SK-N-SH (cell line): Measurements from ENCODE around the gene SCAF11. TPM values are rescaled to one million over a fixed set of nuclear protein-coding genes. Genes with fewer than 3 reads are reported as not detected.
A peak's percentile ranks its signal among the peaks of the same experiment; 100 is the strongest.

Experiments used
- CTCF ChIA-PET: fragments of 300-600, 350-600 bp; formaldehyde crosslinking; extraction: SDS; loops from one replicate; lab custom pipeline; 2021; lab: Yijun Ruan, JAX
- POLR2A ChIA-PET: fragments of 350-600 bp; sonication (Branson Sonifier 250); formaldehyde crosslinking; extraction: SDS; loops from one replicate; lab custom pipeline; 2020; ENCODE audit warnings: antibody characterized with exemption, inconsistent platforms; lab: Yijun Ruan, JAX
- DNase-seq: peaks from one replicate; pipeline ENCODE4 v3.0.0; 2012
- H2AFZ ChIP-seq: fragments of 200-600 bp; sonication (generic); 2 replicates; pipeline ENCODE4 v1.8.1; 2016; ENCODE audit warnings: antibody characterized with exemption, mild to moderate bottlenecking, low read depth
- H3F3A ChIP-seq: fragments of 200-600 bp; sonication (generic); replicated peaks from 2 replicates; pipeline ENCODE3; 2016; ENCODE audit warnings: antibody characterized with exemption, mild to moderate bottlenecking; ENCODE audit not compliant: insufficient read depth
- H3K27ac ChIP-seq, 2 experiments: fragments of 200-500 bp in 1 of 2; fragments of 200-600 bp in 1 of 2; sonication (Bioruptor generic) in 1 of 2; sonication (generic), shearing (Covaris generic) in 1 of 2; 2 replicates each; pipeline versions ENCODE4 v1.5.1 to v1.6.1; 2014 to 2016; ENCODE audit warnings: low read depth in 2 of 2, inconsistent platforms in 1 of 2, low read length in 1 of 2, mild to moderate bottlenecking in 1 of 2, mixed read lengths in 1 of 2
- H3K27me3 ChIP-seq: fragments of 200-600 bp; sonication (generic), shearing (Covaris generic); 2 replicates; pipeline ENCODE4 v1.6.1; 2016; ENCODE audit warnings: mixed run types; ENCODE audit not compliant: insufficient read depth
- H3K36me3 ChIP-seq, 2 experiments: fragments of 200-500 bp in 1 of 2; fragments of 200-600 bp in 1 of 2; sonication (Bioruptor generic) in 1 of 2; sonication (generic) in 1 of 2; replicated peaks in 1 of 2; 2 replicates each; pipeline versions ENCODE3 to v1.5.1; 2014 to 2016; ENCODE audit warnings: low read length in 1 of 2, mild to moderate bottlenecking in 1 of 2; ENCODE audit not compliant: insufficient read depth in 2 of 2, control insufficient read depth in 1 of 2
- H3K4me1 ChIP-seq, 2 experiments: fragments of 200-500 bp in 1 of 2; fragments of 200-600 bp in 1 of 2; sonication (Bioruptor generic) in 1 of 2; sonication (generic), shearing (Covaris generic) in 1 of 2; 2 replicates each; pipeline versions ENCODE4 v1.5.1 to v1.6.1; 2014 to 2016; ENCODE audit warnings: low read depth in 1 of 2, low read length in 1 of 2, mixed run types in 1 of 2; ENCODE audit not compliant: insufficient read depth in 2 of 2, control insufficient read depth in 1 of 2
- H3K4me2 ChIP-seq: fragments of 200-600 bp; sonication (generic), shearing (Covaris generic); 2 replicates; pipeline ENCODE4 v1.6.1; 2017; ENCODE audit warnings: mixed run types
- H3K4me3 ChIP-seq, 2 experiments: fragments of 200-500 bp in 1 of 2; fragments of 200-600 bp in 1 of 2; sonication (Bioruptor generic) in 1 of 2; sonication (generic), shearing (Covaris generic) in 1 of 2; 2 replicates each; pipeline versions ENCODE4 v1.5.1 to v1.8.1; 2014 to 2016; ENCODE audit warnings: low read depth in 2 of 2, inconsistent platforms in 1 of 2, low read length in 1 of 2, mild to moderate bottlenecking in 1 of 2, mixed read lengths in 1 of 2, moderate library complexity in 1 of 2
- H3K79me2 ChIP-seq: fragments of 200-600 bp; sonication (generic); 2 replicates; pipeline ENCODE4 v1.8.1; 2017; ENCODE audit warnings: mild to moderate bottlenecking; ENCODE audit not compliant: insufficient read depth
- H3K9ac ChIP-seq: fragments of 200-600 bp; sonication (generic); 2 replicates; pipeline ENCODE4 v1.6.1; 2017; ENCODE audit warnings: mixed run types
- H3K9me2 ChIP-seq: fragments of 200-600 bp; sonication (generic); 2 replicates; pipeline ENCODE4 v1.6.1; 2017; ENCODE audit warnings: mixed run types
- H3K9me3 ChIP-seq: fragments of 200-600 bp; sonication (generic); 2 replicates; pipeline ENCODE4 v1.6.1; 2017; ENCODE audit warnings: mixed run types, mild to moderate bottlenecking, moderate library complexity
- H4K20me1 ChIP-seq: fragments of 200-600 bp; sonication (generic); 2 replicates; pipeline ENCODE4 v1.6.1; 2017; ENCODE audit warnings: mild to moderate bottlenecking, mixed run types; ENCODE audit not compliant: insufficient read depth
- CHD2 ChIP-seq: fragments of 150-350 bp; IDR thresholded peaks from 2 replicates; pipeline ENCODE4 v1.6.1; 2018; ENCODE audit warnings: low read length; ENCODE audit not compliant: partially characterized antibody
- ELF1 ChIP-seq: IDR thresholded peaks from 2 replicates; pipeline ENCODE4 v1.4.0; 2012
- EP300 ChIP-seq, 2 experiments: IDR thresholded peaks; 2 replicates each; pipeline versions ENCODE4 v1.4.0 to v1.6.1; 2012; ENCODE audit warnings: borderline replicate concordance in 1 of 2, low read depth in 1 of 2, low read length in 1 of 2
- GABPA ChIP-seq: IDR thresholded peaks from 2 replicates; pipeline ENCODE4 v1.4.0; 2012; ENCODE audit warnings: low read depth, mild to moderate bottlenecking
- GATA2 ChIP-seq: sonication (generic); formaldehyde crosslinking; IDR thresholded peaks from 2 replicates; pipeline ENCODE4 v1.5.0; 2020; ENCODE audit warnings: mild to moderate bottlenecking, missing genetic modification reagents
- JUND ChIP-seq: IDR thresholded peaks from 2 replicates; pipeline ENCODE4 v1.4.0; 2012
- MAX ChIP-seq: IDR thresholded peaks from 2 replicates; pipeline ENCODE4 v1.4.0; 2012; ENCODE audit warnings: low read depth
- MEF2A ChIP-seq: IDR thresholded peaks from 2 replicates; pipeline ENCODE4 v1.4.0; 2012; ENCODE audit warnings: low read depth, borderline replicate concordance
- MXI1 ChIP-seq: IDR thresholded peaks from 2 replicates; pipeline ENCODE4 v1.6.1; 2012; ENCODE audit warnings: mild to moderate bottlenecking, low read depth, low read length, improper control_type of control experiment
- NFIC ChIP-seq: IDR thresholded peaks from 2 replicates; pipeline ENCODE4 v1.4.0; 2012; ENCODE audit warnings: borderline replicate concordance
- POLR2AphosphoS5 ChIP-seq: IDR thresholded peaks from 2 replicates; pipeline ENCODE4 v1.6.1; 2012; ENCODE audit warnings: low read depth, low read length
- RCOR1 ChIP-seq: fragments of 150-350 bp; IDR thresholded peaks from 2 replicates; pipeline ENCODE4 v1.6.1; 2017; ENCODE audit warnings: antibody characterized with exemption, low read length
- REST ChIP-seq: IDR thresholded peaks from 2 replicates; pipeline ENCODE4 v1.6.1; 2012; ENCODE audit warnings: mild to moderate bottlenecking, low read depth, low read length, moderate library complexity
- RXRA ChIP-seq: IDR thresholded peaks from 2 replicates; pipeline ENCODE4 v1.4.0; 2012; ENCODE audit warnings: low read depth, mild to moderate bottlenecking, borderline replicate concordance
- SIN3A ChIP-seq: IDR thresholded peaks from 2 replicates; pipeline ENCODE4 v1.6.1; 2012; ENCODE audit warnings: low read depth, mild to moderate bottlenecking, low read length, moderate library complexity, borderline replicate concordance
- SMC3 ChIP-seq: IDR thresholded peaks from 2 replicates; pipeline ENCODE4 v1.6.1; 2012; ENCODE audit warnings: low read depth, low read length, improper control_type of control experiment
- TAF1 ChIP-seq: IDR thresholded peaks from 2 replicates; pipeline ENCODE4 v1.6.1; 2012; ENCODE audit warnings: low read depth, mild to moderate bottlenecking, low read length, moderate library complexity, borderline replicate concordance
- USF1 ChIP-seq: IDR thresholded peaks from 2 replicates; pipeline ENCODE4 v1.4.0; 2012; ENCODE audit warnings: low read depth, borderline replicate concordance
- USF2 ChIP-seq: fragments of 150-350 bp; IDR thresholded peaks from 2 replicates; pipeline ENCODE4 v1.6.1; 2017; ENCODE audit warnings: antibody characterized with exemption, low read length, low read depth, borderline replicate concordance
- YY1 ChIP-seq: IDR thresholded peaks from 2 replicates; pipeline ENCODE4 v1.4.0; 2012; ENCODE audit warnings: low read depth, mild to moderate bottlenecking
- WGBS: methylation state at CpG from one replicate; pipeline ENCODE4 v1.1.6; 2017; ENCODE audit warnings: low lambda C conversion rate; 5-methylcytosine and 5-hydroxymethylcytosine counted together
- polyA plus RNA-seq, 3 experiments: library from polyadenylated mRNA; depleted of rRNA; stranded (reverse); fragments of >200 nt; gene quantifications; 2 replicates each; pipeline ENCODE4 v1.2.3, GENCODE V29; 2012

SCAF11 gene
- polyA plus RNA-seq, 1 of the 3 experiments (the other 2 are of a cell fraction), result 26.1 TPM

- CTCF ChIA-PET, result interaction anchor here (1.0 to 1.8 kb wide), 2 partner anchors 451 to 1046 kb away, joined by 4 to 5 read pairs; no protein-coding TSS in a partner anchor
- H3K9me3 ChIP-seq, result no peaks in the 10 kb centered on the region
- peak; percentile 15 for DNase-seq
- H3K27ac ChIP-seq, result no peak overlapping the region
- H3K36me3 ChIP-seq, result no peaks in the 10 kb centered on the region
- 82% methylated on average over 2 of the region's 2 CpGs for WGBS
- H3K9me2 ChIP-seq, result no peaks in the 10 kb centered on the region
- no peaks in the 10 kb centered on the region for H3K27me3 ChIP-seq
- TF ChIP-seq TAF1, result no peak
- no peak for TF ChIP-seq MAX
- no peak for TF ChIP-seq MEF2A
- no peak for TF ChIP-seq ELF1
- no peak for TF ChIP-seq JUND
- TF ChIP-seq USF2, result no peak
- TF ChIP-seq GATA2 (CRISPR knock-in tag), result no peak
- TF ChIP-seq EP300 (IDR thresholded peaks at IDR 0.05; ENCODE audit: borderline replicate concordance in 1 of 2, low read depth in 1 of 2, low read length in 1 of 2), result no peak
- TF ChIP-seq RCOR1, result no peak
- TF ChIP-seq, all 33 proteins: peak for 0
- no peak overlapping the region for H2AFZ ChIP-seq
- no peak overlapping the region for H3K4me3 ChIP-seq
- peaks cover 15% of the 10 kb centered on the region for H3F3A ChIP-seq
- H3K4me1 ChIP-seq, result no peaks in the 10 kb centered on the region; a peak in 1 of 4 replicates
- no peak overlapping the region for H3K4me2 ChIP-seq
- H3K79me2 ChIP-seq, result peaks cover 6% of the 10 kb centered on the region
- H3K9ac ChIP-seq, result no peak overlapping the region
- no peaks in the 10 kb centered on the region for H4K20me1 ChIP-seq
- POLR2A ChIA-PET, result no interaction called here
These were observed 4.4 kb upstream of the SCAF11 start for GRCh38 chr12:45994736-45995135.

- Histone ChIP-seq H3K4me2 (peak overlapping the region; percentile 90), H2AFZ (peak overlapping the region; percentile 68), H3K27ac (peak overlapping the region; percentile 90 to 94), H3F3A (peaks cover 15% of the 10 kb centered on the region), H3K9me2 (no peaks in the 10 kb centered on the region), H4K20me1 (peaks cover 26% of the 10 kb centered on the region), H3K36me3 (peaks cover 2 to 6% of the 10 kb centered on the region in 2 experiments), H3K9me3 (no peaks in the 10 kb centered on the region), H3K4me1 (peaks cover 7 to 13% of the 10 kb centered on the region in 2 experiments; a peak in 3 of 4 replicates), H3K4me3 (peak overlapping the region; percentile 55 to 91), H3K27me3 (no peaks in the 10 kb centered on the region), H3K9ac (peak overlapping the region; percentile 73), H3K79me2 (peaks cover 38% of the 10 kb centered on the region)
- ChIA-PET POLR2A (interaction anchor here (1.2 to 1.6 kb wide), 3 partner anchors 11 to 278 kb away, joined by 3 to 4 read pairs (median 4); partner anchors contain the start of gene SLC38A1), CTCF (interaction anchor here (0.5 to 3.5 kb wide), 20 partner anchors 9 to 808 kb away, joined by 3 to 19 read pairs (median 4); partner anchors contain the start of gene ARID2)
- WGBS, result 1% methylated on average over 67 of the region's 71 CpGs
- DNase-seq, result peak; percentile 79
- TF ChIP-seq POLR2AphosphoS5 (peak; percentile 76; the same call in 1 of the 2 replicates), GABPA (peak; percentile 7; the same call in 1 of the 2 replicates), RXRA (no peak), REST (no peak), USF1 (peak; percentile 58; the same call in 1 of the 2 replicates), YY1 (no peak), TAF1 (peak; percentile 47), RCOR1 (peak; percentile 55; the same call in 1 of the 2 replicates), SMC3 (no peak), SIN3A (peak; percentile 39; the same call in 1 of the 2 replicates), CHD2 (no peak), NFIC (no peak; the same call in 1 of the 2 replicates), MXI1 (peak; percentile 84), EP300 (IDR thresholded peaks at IDR 0.05; ENCODE audit: borderline replicate concordance in 1 of 2, low read depth in 1 of 2, low read length in 1 of 2) (peak in 1 of 2 experiments; percentile 20; a peak in 1 of 4 replicates)
These were observed 1.2 kb upstream of the SCAF11 start for GRCh38 chr12:45991284-45992249.
